GM19467 (cell line): ENCODE results near the gene DIP2B.
"Not testable (repeated sequence)": the region's sequence is repeated elsewhere in the genome, so short reads cannot be mapped to it uniquely, and the experiment has no call there.

ENCODE experiments used
- ATAC-seq: cut with Tn5 transposase; IDR thresholded peaks from one replicate; pipeline ENCODE4 v1.9.1; 2021; ENCODE audit warnings: mild to moderate bottlenecking, moderate library complexity; ENCODE audit not compliant: unreplicated experiment

The DIP2B gene

GRCh38 chr12:50518090-50518489 is 13.3 kb downstream of the DIP2B start:
- no peak for ATAC-seq

- ATAC-seq = no peak
Measured at GRCh38 chr12:50519353-50519752, 14.6 kb downstream of the DIP2B start.

DNA sequence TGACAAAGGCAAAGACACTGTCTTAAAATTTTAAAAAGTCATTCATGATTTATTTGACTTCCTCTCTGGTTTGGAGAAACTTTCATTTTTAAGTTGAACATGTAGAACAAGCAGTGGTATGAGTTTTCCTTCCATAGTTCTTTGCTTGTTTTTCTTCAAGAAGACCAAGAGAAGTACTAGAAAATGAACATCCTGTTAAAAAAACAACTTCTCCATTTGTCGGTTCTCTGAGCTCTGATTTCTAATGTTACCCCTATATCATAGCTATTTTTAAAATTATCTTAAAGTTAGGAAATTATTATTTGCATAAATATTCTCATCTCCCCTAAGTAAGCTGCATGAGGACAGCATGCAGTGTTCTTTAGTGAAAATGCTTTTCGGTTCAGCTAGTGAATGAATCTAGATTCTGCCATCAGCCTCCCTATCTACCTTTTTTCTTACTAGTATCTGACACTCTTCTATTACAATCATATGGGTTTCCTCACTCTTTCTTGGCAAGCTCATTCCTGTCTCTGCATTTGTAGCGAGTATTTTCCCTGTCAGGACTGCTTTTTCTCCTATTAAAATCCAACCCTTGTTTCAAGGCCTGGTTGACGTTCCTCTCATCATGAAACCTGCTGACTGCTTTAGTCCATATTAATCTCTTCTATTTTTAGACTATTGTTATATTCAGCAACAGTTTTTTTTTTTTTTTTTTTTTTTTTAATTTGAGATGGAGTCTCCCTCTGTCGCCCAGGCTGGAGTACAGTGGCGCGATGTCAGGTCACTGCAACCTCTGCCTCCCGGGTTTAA is 15.8 kb downstream of the DIP2B start:
- ATAC-seq = no peak

DNA sequence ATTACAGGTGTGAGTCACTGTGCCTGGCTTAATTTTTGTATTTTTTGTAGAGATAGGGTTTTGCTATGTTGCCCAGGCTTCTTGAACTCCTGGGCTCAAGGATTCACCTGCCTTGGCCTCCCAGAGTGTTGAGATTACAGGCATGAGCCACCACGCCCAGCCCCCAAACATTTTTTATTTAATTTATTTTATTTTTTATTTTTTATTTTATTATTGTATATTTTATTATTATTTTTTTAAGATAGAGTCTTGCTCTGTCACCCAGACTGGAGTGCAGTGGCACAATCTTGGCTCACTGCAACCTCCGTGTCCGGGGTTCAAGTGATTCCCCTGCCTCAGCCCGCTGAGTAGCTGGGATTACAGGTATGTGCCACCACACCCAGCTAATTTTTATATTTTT is 17.0 kb downstream of the DIP2B start:
- ATAC-seq = not testable (repeated sequence)

DNA sequence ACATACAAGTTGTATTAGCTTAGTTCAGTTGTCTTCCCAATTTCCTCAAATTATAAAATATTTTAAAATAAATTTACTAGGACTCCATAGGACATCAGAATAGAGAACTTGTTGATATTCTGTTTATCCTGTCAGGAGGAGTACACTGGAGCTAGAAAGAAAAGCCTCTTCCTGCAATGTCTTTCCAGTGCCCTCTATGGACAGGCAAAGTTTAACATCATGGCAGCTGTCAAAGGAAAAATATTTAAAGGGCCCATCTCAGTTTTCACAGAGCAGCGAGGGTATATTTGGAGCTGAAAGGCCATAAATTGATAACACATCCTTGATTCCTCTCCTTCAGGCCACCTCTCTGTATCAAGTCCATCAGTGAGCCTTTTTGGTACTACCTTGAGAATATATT is 19.0 kb downstream of the DIP2B start:
- ATAC-seq = no peak

GRCh38 chr12:50524621-50525020 is 19.8 kb downstream of the DIP2B start:
- no peak for ATAC-seq

- no peak for ATAC-seq
Measured at GRCh38 chr12:50525422-50525821, 20.6 kb downstream of the DIP2B start.

DNA sequence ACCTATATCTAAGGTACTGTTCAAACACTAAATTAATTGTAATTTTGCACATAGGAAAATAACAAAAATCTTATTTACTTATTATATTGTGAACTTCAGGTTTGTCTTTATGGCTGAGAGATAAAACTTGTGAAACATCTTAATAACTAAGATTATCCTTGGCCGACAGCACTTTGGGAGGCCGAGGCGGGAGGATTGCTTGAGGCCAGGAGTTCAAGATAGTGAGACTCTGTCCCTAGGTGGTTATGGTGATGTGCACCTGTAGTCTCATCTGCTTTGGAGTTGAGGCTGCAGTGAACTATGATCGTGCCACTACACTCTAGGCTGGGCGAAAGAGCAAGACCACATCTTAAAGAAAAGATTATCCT is 22.6 kb downstream of the DIP2B start:
- no peak for ATAC-seq

DNA sequence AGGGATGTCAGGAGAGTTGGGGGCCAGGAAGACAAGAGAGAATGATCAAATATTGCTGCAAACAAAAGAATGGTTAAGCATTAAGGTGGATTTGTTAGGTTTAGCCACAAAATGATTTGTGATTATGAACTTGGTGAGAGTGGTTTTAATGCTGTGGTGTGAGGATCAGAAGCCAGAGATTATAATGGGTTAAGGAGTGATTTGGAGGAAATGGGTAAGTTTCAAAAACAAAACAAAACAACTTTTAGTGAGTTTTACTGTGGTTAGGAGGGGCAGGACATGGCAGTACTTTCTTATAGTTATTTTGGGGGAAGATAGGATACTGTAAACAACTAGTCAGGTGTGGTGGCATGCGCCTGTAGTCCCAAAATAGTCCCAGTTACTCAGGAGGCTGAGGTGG is 24.0 kb downstream of the DIP2B start:
- ATAC-seq = no peak

GRCh38 chr12:50529345-50529744 is 24.6 kb downstream of the DIP2B start:
- no peak for ATAC-seq

GRCh38 chr12:50530532-50530931 is 25.7 kb downstream of the DIP2B start:
- no peak for ATAC-seq

GRCh38 chr12:50533203-50533584 is 28.4 kb downstream of the DIP2B start:
- ATAC-seq = no peak

- no peak for ATAC-seq
Measured at GRCh38 chr12:50533971-50534370, 29.2 kb downstream of the DIP2B start.

GRCh38 chr12:50536831-50537537 is 32.2 kb downstream of the DIP2B start:
- ATAC-seq = no peak

GRCh38 chr12:50537538-50537919 is 32.7 kb downstream of the DIP2B start:
- ATAC-seq = no peak

DNA sequence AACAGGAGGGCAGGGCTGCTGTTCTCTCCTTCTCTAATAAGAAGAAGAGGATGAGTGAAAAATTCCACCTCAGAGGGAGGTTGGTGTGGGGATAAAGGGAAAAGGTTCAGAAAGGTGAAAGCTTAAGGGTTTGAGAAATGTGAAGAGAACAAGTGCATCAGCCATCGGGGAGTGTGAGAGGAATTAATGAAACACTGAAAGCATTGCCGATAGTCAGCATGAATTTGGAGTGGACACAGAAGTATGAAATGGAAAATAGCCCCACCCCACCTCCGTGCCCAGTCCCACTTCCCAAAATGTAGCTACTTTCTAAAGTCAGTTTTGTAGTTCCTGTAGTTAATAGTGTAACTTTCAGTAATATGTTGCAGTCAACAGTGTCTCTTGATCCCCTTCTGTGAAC is 33.4 kb downstream of the DIP2B start:
- ATAC-seq = no peak

- ATAC-seq = no peak
Measured at GRCh38 chr12:50541139-50541538, 36.4 kb downstream of the DIP2B start.

DNA sequence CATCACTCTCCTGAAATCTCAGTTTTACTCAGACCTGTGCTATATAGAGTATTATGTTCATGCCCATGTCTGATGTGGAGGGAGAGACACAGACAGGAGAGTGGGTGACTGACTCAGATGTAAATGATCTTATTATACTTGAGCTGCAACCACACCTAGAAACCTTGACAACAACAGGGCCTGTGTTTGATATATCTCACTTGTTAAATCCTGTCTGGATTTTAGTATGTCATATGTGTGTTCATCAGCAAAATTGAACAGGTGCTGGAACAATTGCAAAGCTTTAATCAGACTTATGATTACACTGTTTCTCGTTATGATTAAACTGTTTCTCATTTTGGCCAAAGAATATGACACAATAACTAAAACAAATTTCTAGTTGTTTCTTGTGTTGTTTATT is 37.7 kb downstream of the DIP2B start:
- ATAC-seq = no peak

- not testable (repeated sequence) for ATAC-seq
Measured at GRCh38 chr12:50543188-50543587, 38.4 kb downstream of the DIP2B start.

DNA sequence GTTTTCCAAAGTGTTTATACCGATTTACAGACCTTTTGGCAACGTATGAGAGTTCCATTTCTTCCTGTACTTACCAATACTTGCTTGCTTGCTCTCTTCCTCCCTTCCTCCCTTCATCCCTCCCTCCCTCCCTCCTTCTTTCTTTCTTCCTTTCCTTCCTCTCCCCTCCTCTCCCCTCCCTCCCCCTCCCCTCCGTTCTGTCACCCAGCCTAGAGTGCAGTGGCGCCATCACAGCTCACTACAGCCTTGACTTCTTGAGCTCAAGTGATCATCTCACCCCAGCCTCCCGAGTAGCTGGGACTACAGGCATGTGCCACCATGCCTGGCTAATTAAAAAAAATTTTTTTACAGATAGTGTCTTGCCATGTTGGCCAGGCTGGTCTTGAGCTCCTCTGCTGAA is 40.4 kb downstream of the DIP2B start:
- no peak for ATAC-seq

DNA sequence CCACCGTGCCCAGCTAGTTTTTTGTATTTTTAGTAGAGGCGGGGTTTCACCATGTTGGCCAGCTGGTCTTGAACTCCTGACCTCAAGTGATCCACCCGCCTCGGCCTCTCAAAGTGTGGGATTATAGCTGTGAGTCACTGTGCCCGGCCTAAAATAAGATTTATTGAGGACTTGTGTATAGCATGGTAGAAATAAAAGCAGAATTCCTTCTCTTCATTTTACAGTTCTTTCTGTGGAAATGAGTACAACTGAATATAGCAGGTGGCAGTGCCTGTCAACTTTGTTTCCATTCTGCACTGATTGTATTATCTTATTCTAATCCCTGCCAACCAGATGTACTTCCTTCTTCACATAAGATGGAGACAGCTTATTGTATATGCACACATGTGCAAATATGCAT is 41.0 kb downstream of the DIP2B start:
- no peak for ATAC-seq

DNA sequence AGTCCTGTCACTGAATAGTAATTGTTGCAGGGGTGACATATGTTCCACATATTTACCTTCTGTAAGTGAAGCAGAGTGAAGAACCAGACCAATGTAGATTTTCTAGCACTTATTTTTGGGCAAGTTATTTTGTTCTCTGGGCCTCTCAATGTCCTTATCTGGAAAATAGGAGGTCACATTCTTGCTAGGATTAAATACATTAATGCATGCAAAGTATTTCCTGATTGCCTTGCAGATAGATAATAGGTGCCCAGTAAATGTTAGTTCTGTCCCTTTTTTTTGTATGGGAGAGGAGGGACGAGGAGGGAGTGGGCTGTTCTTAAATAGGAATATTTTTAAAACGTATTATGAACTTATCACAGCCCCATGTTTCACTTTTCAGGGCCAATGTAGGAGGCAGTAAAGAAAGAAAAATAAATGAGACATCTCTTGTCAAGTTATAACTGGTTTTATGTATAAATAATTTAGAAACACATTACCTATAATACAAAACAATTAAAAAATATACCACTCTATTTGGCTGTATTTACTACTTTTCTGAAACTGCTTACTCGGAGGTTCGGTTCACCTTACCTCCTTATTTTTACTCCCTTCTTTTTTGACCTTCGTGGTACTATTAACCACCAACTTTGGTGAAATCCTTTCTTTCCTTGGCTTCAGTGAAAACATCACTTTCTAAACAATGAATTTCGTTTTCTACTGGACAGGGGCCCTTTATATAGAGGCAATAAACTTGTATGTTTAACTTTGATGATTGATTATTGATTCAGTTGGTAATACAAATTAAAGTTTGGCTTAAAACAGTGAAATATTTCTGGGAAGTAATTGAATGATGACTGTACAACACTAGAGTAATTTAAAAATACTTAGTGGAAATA is 41.9 kb downstream of the DIP2B start:
- ATAC-seq = no peak
